Sigmoid colon (tissue), 7 donors: ENCODE results near the gene CERS5. TPM values are rescaled to one million over a fixed set of nuclear protein-coding genes. Genes with fewer than 3 reads are reported as not detected.
A peak's percentile ranks its signal among the peaks of the same experiment; 100 is the strongest.

Experiments
- DNase-seq: peaks from one replicate; pipeline ENCODE4 v3.0.0-alpha.2; 2019
- H3K27ac ChIP-seq, 4 donors: fragments of 200-600 bp; sonication (generic); one replicate each; pipeline ENCODE4 v1.5.1; 2016 to 2019; ENCODE audit warnings: mild to moderate bottlenecking in 1 of 4
- H3K27me3 ChIP-seq, 3 donors: fragments of 200-600 bp; sonication (generic); one replicate each; pipeline ENCODE4 v1.5.1; 2019; ENCODE audit warnings: mild to moderate bottlenecking in 1 of 3
- H3K36me3 ChIP-seq, 4 donors: fragments of 200-600 bp; sonication (generic); one replicate each; pipeline ENCODE4 v1.5.1; 2016 to 2019
- H3K4me1 ChIP-seq, 4 donors: fragments of 200-600 bp; sonication (generic); one replicate each; pipeline ENCODE4 v1.5.1; 2017 to 2019
- H3K4me3 ChIP-seq, 4 donors: fragments of 200-600 bp; sonication (generic); one replicate each; pipeline ENCODE4 v1.5.1; 2017 to 2019; ENCODE audit warnings: mild to moderate bottlenecking in 2 of 4, moderate library complexity in 1 of 4
- H3K9me3 ChIP-seq, 4 donors: fragments of 200-600 bp in 3 of 4; sonication (generic) in 3 of 4; one replicate each; pipeline versions ENCODE4 v1.5.1 to v1.6.1; 2013 to 2019
- CTCF ChIP-seq, 4 experiments: fragments of 450-650 bp in 3 of 4; fragments of 200-600 bp in 1 of 4; IDR thresholded peaks; one replicate each; pipeline ENCODE4 v1.5.1; 2016 to 2019; ENCODE audit warnings: antibody characterized with exemption in 4 of 4, mild to moderate bottlenecking in 3 of 4, moderate library complexity in 2 of 4
- EP300 ChIP-seq, 4 donors: sonication (generic); formaldehyde crosslinking; IDR thresholded peaks; one replicate each; pipeline ENCODE4 v1.6.1; 2017; ENCODE audit warnings: antibody characterized with exemption in 4 of 4
- POLR2A ChIP-seq, 2 donors: fragments of 450-650 bp; IDR thresholded peaks; one replicate each; pipeline ENCODE4 v1.6.1; 2016; ENCODE audit warnings: antibody characterized with exemption in 2 of 2, mild to moderate bottlenecking in 2 of 2, moderate library complexity in 2 of 2
- POLR2AphosphoS5 ChIP-seq, 4 donors: sonication (generic); formaldehyde crosslinking; IDR thresholded peaks; one replicate each; pipeline ENCODE4 v1.6.1; 2017; ENCODE audit warnings: antibody characterized with exemption in 4 of 4
- WGBS, 2 donors: extraction: QIAGEN DNeasy Blood & Tissue Kit; methylation state at CpG; one replicate each; pipeline ENCODE4 v1.1.7; 2013; 5-methylcytosine and 5-hydroxymethylcytosine counted together
- intact Hi-C: fragments of 100-400 bp; cut with DNase I; formaldehyde crosslinking; loops from one replicate; pipeline ENCODE4 v1.15.1; 2023
- polyA plus RNA-seq, 3 donors: library from polyadenylated mRNA; stranded (reverse); fragments of 200-250 nt; gene quantifications; one replicate each; pipeline ENCODE4 v1.2.3, GENCODE V29; 2013
- total RNA-seq, 4 donors: library from RNA; depleted of rRNA; stranded (reverse); fragments of >200 nt; gene quantifications; one replicate each; pipeline ENCODE4 v1.1.0, GENCODE V29; 2016
- donor health status: healthy with polysubstance abuse.
- donor health status: Bipolar disorder and iron deficiency.
- donor health status: healthy.

Gene CERS5
- total and polyA plus RNA-seq, 7 donors: 4.8 to 29.1 (median 22.8) TPM

GRCh38 chr12:50142993-50143392 is 24.2 kb downstream of the CERS5 start:
- DNase-seq: no peak
- intact Hi-C loops: no loop called here
- Histone ChIP-seq H3K4me3 (no peak overlapping the region), H3K9me3 (no peaks in the 10 kb centered on the region), H3K27ac (no peak overlapping the region), H3K27me3 (no peaks in the 10 kb centered on the region), H3K4me1 (no peaks in the 10 kb centered on the region), H3K36me3 (peaks cover 0 to 49% (median 2%) of the 10 kb centered on the region in 4 donors)
- TF ChIP-seq POLR2A (IDR thresholded peaks at IDR 0.05): no peak
- no peak for TF ChIP-seq CTCF (IDR thresholded peaks at IDR 0.05)
- no peak for TF ChIP-seq EP300 (IDR thresholded peaks at IDR 0.05)
- TF ChIP-seq POLR2AphosphoS5 (IDR thresholded peaks at IDR 0.05): no peak
- 83 to 92% methylated on average over 8 of the region's 8 CpGs for WGBS, 2 donors

- Histone ChIP-seq H3K4me3 (no peak overlapping the region), H3K4me1 (peaks cover 0 to 12% (median 3%) of the 10 kb centered on the region in 4 donors), H3K9me3 (no peaks in the 10 kb centered on the region), H3K27me3 (no peaks in the 10 kb centered on the region), H3K27ac (no peak overlapping the region), H3K36me3 (peaks cover 16 to 95% (median 25%) of the 10 kb centered on the region in 4 donors)
- DNase-seq: no peak
- 69 to 82% methylated on average over 2 of the region's 2 CpGs for WGBS, 2 donors
- TF ChIP-seq POLR2AphosphoS5 (IDR thresholded peaks at IDR 0.05) (no peak), EP300 (IDR thresholded peaks at IDR 0.05) (no peak), POLR2A (IDR thresholded peaks at IDR 0.05) (no peak), CTCF (IDR thresholded peaks at IDR 0.05) (peak in 3 of 4 experiments; percentile 16 to 65 (median 55))
- intact Hi-C loops: no loop called here
Observed at GRCh38 chr12:50132505-50133135, 34.5 kb downstream of the CERS5 start.

GRCh38 chr12:50129290-50129689 is 37.9 kb downstream of the CERS5 start:
- TF ChIP-seq POLR2A (IDR thresholded peaks at IDR 0.05) (no peak), EP300 (IDR thresholded peaks at IDR 0.05) (no peak), POLR2AphosphoS5 (IDR thresholded peaks at IDR 0.05) (no peak), CTCF (IDR thresholded peaks at IDR 0.05) (no peak)
- Histone ChIP-seq H3K27ac (no peak overlapping the region), H3K4me1 (no peaks in the 10 kb centered on the region), H3K4me3 (no peak overlapping the region), H3K36me3 (peaks cover 25 to 100% (median 29%) of the 10 kb centered on the region in 4 donors), H3K9me3 (no peaks in the 10 kb centered on the region), H3K27me3 (no peaks in the 10 kb centered on the region)
- DNase-seq: no peak
- intact Hi-C loops: no loop called here
- 75 to 96% methylated on average over 4 of the region's 4 CpGs for WGBS, 2 donors

GRCh38 chr12:50127546-50127945 is 39.6 kb downstream of the CERS5 start:
- no peaks in the 10 kb centered on the region for H3K9me3 ChIP-seq
- peaks cover 15 to 100% (median 30%) of the 10 kb centered on the region in 4 donors for H3K36me3 ChIP-seq
- no peak overlapping the region for H3K4me3 ChIP-seq
- intact Hi-C loops: no loop called here
- H3K27ac ChIP-seq: no peak overlapping the region
- TF ChIP-seq EP300 (IDR thresholded peaks at IDR 0.05) (no peak), POLR2A (IDR thresholded peaks at IDR 0.05) (no peak), CTCF (IDR thresholded peaks at IDR 0.05) (no peak), POLR2AphosphoS5 (IDR thresholded peaks at IDR 0.05) (no peak)
- no peaks in the 10 kb centered on the region for H3K4me1 ChIP-seq
- no peaks in the 10 kb centered on the region for H3K27me3 ChIP-seq
- DNase-seq: no peak
- 77 to 88% methylated on average over 2 of the region's 2 CpGs for WGBS, 2 donors

GRCh38 chr12:50123203-50123602 is 44.0 kb downstream of the CERS5 start:
- H3K36me3 ChIP-seq: peaks cover 16 to 89% (median 20%) of the 10 kb centered on the region in 4 donors
- no peak overlapping the region for H3K4me3 ChIP-seq
- no peaks in the 10 kb centered on the region for H3K9me3 ChIP-seq
- TF ChIP-seq EP300 (IDR thresholded peaks at IDR 0.05): no peak
- peaks cover 0 to 2% (median 0%) of the 10 kb centered on the region in 4 donors for H3K4me1 ChIP-seq
- H3K27ac ChIP-seq: no peak overlapping the region
- no peak for DNase-seq
- H3K27me3 ChIP-seq: no peaks in the 10 kb centered on the region
- 64 to 76% methylated on average over 2 of the region's 2 CpGs for whole genome bisulfite sequencing, 2 donors
- intact Hi-C loops: no loop called here
